ENCODE results near the gene RAMP2.
A peak's percentile ranks its signal among the peaks of the same experiment; 100 is the strongest.

The RAMP2 gene

GRCh38 chr17:42798383-42799380, 37.7 kb downstream of the RAMP2 start, which contains the start of the genes CNTD1 and COA3 (continued):
- TF ChIP-seq ZNF518A (tag by site-specific recombination; conservative IDR thresholded peaks at IDR 0.05; ENCODE audit: low read depth) (peak; percentile 53; the same call in 1 of the 2 replicates), ZNF704 (tag by site-specific recombination; IDR thresholded peaks at IDR 0.05) (no peak), ZNF112 (tag by site-specific recombination; IDR thresholded peaks at IDR 0.05) (no peak), ZNF121 (tag by site-specific recombination; IDR thresholded peaks at IDR 0.05) (no peak), ZNF335 (tag by site-specific recombination; conservative IDR thresholded peaks at IDR 0.05) (peak; percentile 98), BCL11B (tag by site-specific recombination; IDR thresholded peaks at IDR 0.05; ENCODE audit: low read depth) (no peak), AEBP2 (tag by site-specific recombination; IDR thresholded peaks at IDR 0.05; ENCODE audit: borderline replicate concordance) (no peak), YY2 (tag by site-specific recombination; IDR thresholded peaks at IDR 0.05) (peak; percentile 85; the same call in 1 of the 2 replicates), KLF1 (tag by site-specific recombination; IDR thresholded peaks at IDR 0.05) (no peak), ZNF785 (tag by site-specific recombination; IDR thresholded peaks at IDR 0.05) (no peak; the same call in 1 of the 2 replicates), ZNF140 (tag by site-specific recombination; IDR thresholded peaks at IDR 0.05) (no peak)
- TF ChIP-seq, protein P1, sequence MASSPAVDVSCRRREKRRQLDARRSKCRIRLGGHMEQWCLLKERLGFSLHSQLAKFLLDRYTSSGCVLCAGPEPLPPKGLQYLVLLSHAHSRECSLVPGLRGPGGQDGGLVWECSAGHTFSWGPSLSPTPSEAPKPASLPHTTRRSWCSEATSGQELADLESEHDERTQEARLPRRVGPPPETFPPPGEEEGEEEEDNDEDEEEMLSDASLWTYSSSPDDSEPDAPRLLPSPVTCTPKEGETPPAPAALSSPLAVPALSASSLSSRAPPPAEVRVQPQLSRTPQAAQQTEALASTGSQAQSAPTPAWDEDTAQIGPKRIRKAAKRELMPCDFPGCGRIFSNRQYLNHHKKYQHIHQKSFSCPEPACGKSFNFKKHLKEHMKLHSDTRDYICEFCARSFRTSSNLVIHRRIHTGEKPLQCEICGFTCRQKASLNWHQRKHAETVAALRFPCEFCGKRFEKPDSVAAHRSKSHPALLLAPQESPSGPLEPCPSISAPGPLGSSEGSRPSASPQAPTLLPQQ (tag by site-specific recombination; IDR thresholded peaks at IDR 0.05): peak; percentile 60; the same call in 1 of the 2 replicates
- TF ChIP-seq, protein P2, sequence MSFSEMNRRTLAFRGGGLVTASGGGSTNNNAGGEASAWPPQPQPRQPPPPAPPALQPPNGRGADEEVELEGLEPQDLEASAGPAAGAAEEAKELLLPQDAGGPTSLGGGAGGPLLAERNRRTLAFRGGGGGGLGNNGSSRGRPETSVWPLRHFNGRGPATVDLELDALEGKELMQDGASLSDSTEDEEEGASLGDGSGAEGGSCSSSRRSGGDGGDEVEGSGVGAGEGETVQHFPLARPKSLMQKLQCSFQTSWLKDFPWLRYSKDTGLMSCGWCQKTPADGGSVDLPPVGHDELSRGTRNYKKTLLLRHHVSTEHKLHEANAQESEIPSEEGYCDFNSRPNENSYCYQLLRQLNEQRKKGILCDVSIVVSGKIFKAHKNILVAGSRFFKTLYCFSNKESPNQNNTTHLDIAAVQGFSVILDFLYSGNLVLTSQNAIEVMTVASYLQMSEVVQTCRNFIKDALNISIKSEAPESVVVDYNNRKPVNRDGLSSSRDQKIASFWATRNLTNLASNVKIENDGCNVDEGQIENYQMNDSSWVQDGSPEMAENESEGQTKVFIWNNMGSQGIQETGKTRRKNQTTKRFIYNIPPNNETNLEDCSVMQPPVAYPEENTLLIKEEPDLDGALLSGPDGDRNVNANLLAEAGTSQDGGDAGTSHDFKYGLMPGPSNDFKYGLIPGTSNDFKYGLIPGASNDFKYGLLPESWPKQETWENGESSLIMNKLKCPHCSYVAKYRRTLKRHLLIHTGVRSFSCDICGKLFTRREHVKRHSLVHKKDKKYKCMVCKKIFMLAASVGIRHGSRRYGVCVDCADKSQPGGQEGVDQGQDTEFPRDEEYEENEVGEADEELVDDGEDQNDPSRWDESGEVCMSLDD (tag by site-specific recombination; IDR thresholded peaks at IDR 0.05): no peak
- TF ChIP-seq, protein P3, sequence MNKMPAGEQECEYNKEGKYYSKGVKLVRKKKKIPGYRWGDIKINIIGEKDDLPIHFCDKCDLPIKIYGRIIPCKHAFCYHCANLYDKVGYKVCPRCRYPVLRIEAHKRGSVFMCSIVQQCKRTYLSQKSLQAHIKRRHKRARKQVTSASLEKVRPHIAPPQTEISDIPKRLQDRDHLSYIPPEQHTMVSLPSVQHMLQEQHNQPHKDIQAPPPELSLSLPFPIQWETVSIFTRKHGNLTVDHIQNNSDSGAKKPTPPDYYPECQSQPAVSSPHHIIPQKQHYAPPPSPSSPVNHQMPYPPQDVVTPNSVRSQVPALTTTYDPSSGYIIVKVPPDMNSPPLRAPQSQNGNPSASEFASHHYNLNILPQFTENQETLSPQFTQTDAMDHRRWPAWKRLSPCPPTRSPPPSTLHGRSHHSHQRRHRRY (tag by site-specific recombination; IDR thresholded peaks at IDR 0.05): no peak

All from HEK293 (cell line).